CD8-positive, alpha-beta memory T cell (primary cell): Measurements from ENCODE around the gene SNRPD3. TPM values are rescaled to one million over a fixed set of nuclear protein-coding genes. Genes with fewer than 3 reads are reported as not detected.

ENCODE experiments used
- CTCF ChIA-PET: fragments of 350-600 bp; sonication (Branson Sonifier 250); formaldehyde crosslinking; loops from one replicate; lab custom pipeline; 2021; ENCODE audit warnings: antibody characterized with exemption; lab: Charles Lee
- POLR2A ChIA-PET: fragments of 350-600 bp; sonication (Branson Sonifier 250); formaldehyde crosslinking; loops from one replicate; lab custom pipeline; 2021; ENCODE audit warnings: antibody characterized with exemption; lab: Charles Lee
- DNase-seq, 5 donors: peaks; one replicate each; pipeline versions ENCODE4 v3.0.0 to v3.0.0-alpha.2; 2020 to 2022; ENCODE audit warnings: mixed read lengths in 1 of 5
- H3K27ac ChIP-seq: one replicate; pipeline ENCODE4 v1.7.0; 2013; ENCODE audit warnings: low read depth, mild to moderate bottlenecking, low read length, moderate library complexity
- H3K27me3 ChIP-seq: 2 replicates; pipeline ENCODE4 v1.7.0; 2013; ENCODE audit warnings: low read length, mild to moderate bottlenecking; ENCODE audit not compliant: insufficient read depth, poor library complexity, severe bottlenecking
- H3K36me3 ChIP-seq: 2 replicates; pipeline ENCODE4 v1.7.0; 2013; ENCODE audit warnings: mild to moderate bottlenecking, low read length, moderate library complexity; ENCODE audit not compliant: insufficient read depth
- H3K4me1 ChIP-seq: 2 replicates; pipeline ENCODE4 v1.7.0; 2013; ENCODE audit warnings: mild to moderate bottlenecking, low read length, moderate library complexity; ENCODE audit not compliant: insufficient read depth
- H3K4me3 ChIP-seq: 2 replicates; pipeline ENCODE4 v1.7.0; 2013; ENCODE audit warnings: mild to moderate bottlenecking, low read length
- H3K9me3 ChIP-seq: 2 replicates; pipeline ENCODE4 v1.7.0; 2013; ENCODE audit warnings: mild to moderate bottlenecking, low read length
- H3K27ac Mint-ChIP-seq, 8 donors: one replicate each; pipeline ENCODE4 v1.8.0; 2020 to 2021; ENCODE audit warnings: mixed read lengths in 8 of 8, mild to moderate bottlenecking in 6 of 8, inconsistent platforms in 3 of 8, moderate library complexity in 3 of 8
- H3K27me3 Mint-ChIP-seq, 2 donors: one replicate each; pipeline ENCODE4 v1.8.0; 2020 to 2021; ENCODE audit warnings: mixed read lengths in 2 of 2, mild to moderate bottlenecking in 1 of 2, moderate library complexity in 1 of 2
- H3K36me3 Mint-ChIP-seq, 3 donors: one replicate each; pipeline ENCODE4 v1.8.0; 2020 to 2021; ENCODE audit warnings: mixed read lengths in 3 of 3, inconsistent platforms in 1 of 3, mild to moderate bottlenecking in 1 of 3
- H3K4me1 Mint-ChIP-seq, 3 donors: one replicate each; pipeline ENCODE4 v1.8.0; 2020 to 2021; ENCODE audit warnings: mixed read lengths in 3 of 3, inconsistent platforms in 1 of 3, mild to moderate bottlenecking in 1 of 3
- H3K4me3 Mint-ChIP-seq, 7 donors: one replicate each; pipeline ENCODE4 v1.8.0; 2020 to 2021; ENCODE audit warnings: mixed read lengths in 7 of 7, mild to moderate bottlenecking in 6 of 7, moderate library complexity in 4 of 7, inconsistent platforms in 2 of 7
- H3K9me3 Mint-ChIP-seq, 5 donors: one replicate each; pipeline ENCODE4 v1.8.0; 2020 to 2022; ENCODE audit warnings: mixed read lengths in 5 of 5, mild to moderate bottlenecking in 3 of 5, moderate library complexity in 2 of 5, inconsistent platforms in 1 of 5
- polyA plus RNA-seq: library from polyadenylated mRNA; unstranded; fragments of 300-500 nt; fragmentation: Illumina TruSeq; gene quantifications from one replicate; pipeline ENCODE4 v1.2.3, GENCODE V29; 2021
- total RNA-seq, 2 experiments: library from RNA; stranded (reverse); gene quantifications; one replicate each; pipeline ENCODE4 v1.2.3, GENCODE V29; 2021

Gene SNRPD3
- total RNA-seq (100 to 1,000 TPM; 205 to 217 TPM), polyA plus RNA-seq (112 TPM)

DNA sequence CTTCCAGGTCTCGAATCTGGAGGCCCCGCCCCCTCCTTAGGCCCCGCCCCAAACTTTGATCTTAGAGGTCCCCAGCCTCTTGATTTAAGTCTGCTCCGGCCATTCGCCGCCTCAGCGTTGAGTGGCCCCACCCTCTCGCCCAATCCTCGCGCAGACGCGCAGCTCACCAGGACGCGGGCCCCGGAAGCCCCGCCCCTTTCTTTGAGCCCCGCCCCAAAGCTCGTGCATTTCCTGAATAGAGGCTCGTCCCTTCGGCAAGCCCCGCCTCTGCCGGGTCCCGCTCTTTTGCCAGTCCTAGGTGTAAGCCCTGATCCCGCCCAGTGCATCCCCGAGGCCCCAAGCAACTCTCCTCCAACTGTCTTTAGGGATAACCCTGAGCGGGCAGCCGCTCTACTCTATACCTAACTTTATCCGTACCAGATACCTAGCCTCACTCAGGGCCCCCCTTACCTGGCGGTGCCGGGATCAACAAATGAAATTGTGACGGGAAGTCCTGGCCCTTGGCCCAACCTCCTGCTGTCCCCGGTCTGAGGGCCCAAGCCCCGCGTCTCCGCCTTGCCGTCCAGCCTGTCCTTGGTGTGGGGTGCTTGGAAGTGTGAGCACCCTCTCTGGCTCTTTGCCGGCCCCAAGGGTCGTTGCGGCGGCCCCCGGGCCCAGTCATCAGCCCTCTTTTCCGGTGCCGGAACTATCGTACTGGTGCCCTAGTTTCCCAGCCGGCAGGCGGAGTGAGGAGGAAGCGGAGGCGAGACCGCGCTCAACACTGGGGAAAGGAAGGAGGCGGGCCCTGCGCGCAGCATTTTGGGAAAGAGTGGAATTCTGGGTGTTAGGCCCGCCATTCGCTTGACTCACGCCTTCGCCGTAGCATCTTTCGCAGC lies at the start of gene SNRPD3:
Gene SNRPD3 (plus strand): TSS at position 835 of the 875 bp plus-strand sequence. CDS start 1,676 bp downstream, outside the sequence.
- Histone ChIP-seq H3K36me3 (peaks cover 23% of the 10 kb centered on the region), H3K4me1 (peaks cover 48% of the 10 kb centered on the region), H3K4me3 (peak within 1 kb of the TSS; percentile 100), H3K9me3 (no peaks in the 10 kb centered on the region), H3K27ac (peak within 1 kb of the TSS; percentile 95), H3K27me3 (no peaks in the 10 kb centered on the region)
- Mint-ChIP-seq H3K4me1 (peaks cover 63 to 84% (median 75%) of the 10 kb centered on the region in 3 donors), H3K36me3 (peaks cover 0 to 64% (median 8%) of the 10 kb centered on the region in 3 donors), H3K27ac (peak within 1 kb of the TSS; percentile 86 to 99 (median 97)), H3K9me3 (no peaks in the 10 kb centered on the region), H3K4me3 (peak within 1 kb of the TSS; percentile 90 to 99 (median 98)), H3K27me3 (no peaks in the 10 kb centered on the region)
- ChIA-PET POLR2A (interaction anchor here (0.6 kb wide), 1 partner anchor 768 kb away, joined by 3 read pairs; no protein-coding TSS in a partner anchor), CTCF (interaction anchor here (1.0 kb wide), 1 partner anchor 133 kb away, joined by 3 read pairs; no protein-coding TSS in a partner anchor)
- peak; percentile 95 to 100 (median 100) for DNase-seq

GRCh38 chr22:24506802-24507438 lies 48.9 kb upstream of the SNRPD3 start:
- Histone ChIP-seq H3K9me3 (no peaks in the 10 kb centered on the region), H3K27ac (no peak overlapping the region), H3K4me3 (no peak overlapping the region), H3K4me1 (no peaks in the 10 kb centered on the region), H3K36me3 (no peaks in the 10 kb centered on the region), H3K27me3 (no peaks in the 10 kb centered on the region)
- no peaks in the 10 kb centered on the region for H3K9me3 Mint-ChIP-seq
- no peak overlapping the region for H3K4me3 Mint-ChIP-seq
- ChIA-PET POLR2A (no interaction called here), CTCF (interaction anchor here (1.2 to 1.6 kb wide), 3 partner anchors 72 to 120 kb away, joined by 3 to 4 read pairs (median 3); no protein-coding TSS in a partner anchor)
- no peak overlapping the region for H3K27ac Mint-ChIP-seq
- peaks cover 5 to 10% (median 8%) of the 10 kb centered on the region in 3 donors for H3K4me1 Mint-ChIP-seq
- no peak for DNase-seq
- H3K27me3 Mint-ChIP-seq = peaks cover 0 to 2% of the 10 kb centered on the region in 2 donors
- no peaks in the 10 kb centered on the region for H3K36me3 Mint-ChIP-seq

- Histone ChIP-seq H3K27ac (no peak overlapping the region), H3K27me3 (no peaks in the 10 kb centered on the region), H3K36me3 (no peaks in the 10 kb centered on the region), H3K4me3 (no peak overlapping the region), H3K9me3 (no peaks in the 10 kb centered on the region), H3K4me1 (no peaks in the 10 kb centered on the region)
- Mint-ChIP-seq H3K9me3 (no peaks in the 10 kb centered on the region), H3K4me3 (no peak overlapping the region), H3K4me1 (peaks cover 5 to 12% (median 8%) of the 10 kb centered on the region in 3 donors), H3K36me3 (no peaks in the 10 kb centered on the region), H3K27ac (no peak overlapping the region), H3K27me3 (peaks cover 0 to 2% of the 10 kb centered on the region in 2 donors)
- POLR2A ChIA-PET = no interaction called here
- CTCF ChIA-PET = interaction anchor here (1.6 kb wide), 1 partner anchor 84 kb away, joined by 4 read pairs; no protein-coding TSS in a partner anchor
- no peak for DNase-seq
Observed at GRCh38 chr22:24507716-24508115, 48.1 kb upstream of the SNRPD3 start.

DNA sequence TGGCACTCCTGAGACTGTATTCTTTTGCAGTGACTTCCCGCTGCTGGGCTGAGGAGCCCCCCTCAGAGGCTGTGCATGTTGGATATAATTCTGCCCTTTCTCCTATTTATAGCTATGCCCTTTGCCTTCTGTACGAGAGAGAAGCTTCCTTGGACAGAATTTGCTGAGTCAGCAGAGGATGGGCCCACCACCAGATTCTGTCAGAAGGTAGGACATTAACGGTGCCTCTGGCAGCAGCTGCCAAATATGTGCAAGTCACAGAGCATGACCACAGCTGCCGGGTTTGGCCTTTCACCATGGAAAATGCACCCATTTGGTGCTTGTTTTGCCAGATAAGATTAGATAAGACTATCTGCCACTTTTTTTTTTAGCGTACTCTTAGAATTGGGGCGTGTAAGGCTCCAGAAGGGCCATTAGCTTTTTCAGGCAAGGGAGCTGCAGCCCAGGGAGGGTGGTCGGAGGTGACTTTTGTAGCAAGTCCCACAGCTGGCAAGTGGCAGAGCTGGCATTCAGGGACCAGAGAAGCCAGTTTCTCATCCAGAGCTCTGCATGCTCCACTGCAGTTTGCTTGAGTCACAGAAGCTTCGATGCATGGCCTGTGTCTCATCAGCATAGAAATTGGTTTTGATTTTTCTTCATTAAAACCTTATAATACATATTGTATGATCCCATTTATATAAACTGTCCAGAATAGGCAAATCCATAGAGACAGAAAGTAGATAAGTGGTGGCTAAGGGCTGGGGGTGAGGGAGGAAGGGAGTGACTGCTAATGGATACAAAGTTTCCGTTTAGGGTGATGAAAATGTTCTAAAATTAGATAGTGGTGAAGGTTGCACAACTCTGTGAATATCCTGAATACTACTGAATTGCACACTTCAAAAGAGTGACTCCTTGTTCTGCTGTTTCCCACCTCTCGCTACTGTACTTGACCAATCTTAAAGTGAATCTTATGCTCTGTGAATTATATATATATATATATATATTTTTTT lies 44.9 kb upstream of the SNRPD3 start:
- no peak for DNase-seq
- H3K9me3 ChIP-seq = no peaks in the 10 kb centered on the region
- Mint-ChIP-seq H3K36me3 (peaks cover 0 to 1% (median 0%) of the 10 kb centered on the region in 3 donors), H3K9me3 (no peaks in the 10 kb centered on the region), H3K4me3 (no peak overlapping the region), H3K27me3 (peaks cover 2 to 4% of the 10 kb centered on the region in 2 donors), H3K4me1 (peaks cover 5 to 12% (median 5%) of the 10 kb centered on the region in 3 donors), H3K27ac (peak overlapping the region in 2 of 8 donors; percentile 71 to 78)
- H3K36me3 ChIP-seq = no peaks in the 10 kb centered on the region
- ChIA-PET CTCF (no interaction called here), POLR2A (no interaction called here)
- H3K4me3 ChIP-seq = no peak overlapping the region
- H3K27ac ChIP-seq = peak overlapping the region; percentile 12
- no peaks in the 10 kb centered on the region for H3K27me3 ChIP-seq
- H3K4me1 ChIP-seq = no peaks in the 10 kb centered on the region

DNA sequence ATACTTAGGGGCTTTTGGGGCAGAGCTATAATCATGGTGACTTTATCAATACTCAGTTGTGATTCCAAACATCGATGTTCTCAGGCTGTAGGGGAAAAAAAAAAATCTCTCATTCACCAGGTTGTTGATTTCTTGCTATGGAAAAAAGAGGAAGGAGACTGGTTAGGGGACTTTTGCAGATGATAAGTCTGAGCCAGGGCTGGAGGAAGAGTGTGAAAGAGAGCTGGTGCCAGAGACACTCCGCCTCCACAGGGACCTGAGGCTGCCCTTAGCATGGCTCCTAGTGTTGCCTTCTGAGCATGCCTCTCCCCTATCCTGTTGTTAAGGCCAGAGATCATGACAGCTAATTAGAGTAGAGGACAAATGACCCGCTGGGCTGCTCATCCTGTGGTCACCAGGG lies 43.8 kb upstream of the SNRPD3 start:
- no peak overlapping the region for H3K4me3 Mint-ChIP-seq
- Histone ChIP-seq H3K27me3 (no peaks in the 10 kb centered on the region), H3K4me1 (no peaks in the 10 kb centered on the region), H3K36me3 (no peaks in the 10 kb centered on the region), H3K9me3 (no peaks in the 10 kb centered on the region), H3K4me3 (no peak overlapping the region), H3K27ac (no peak overlapping the region)
- H3K27ac Mint-ChIP-seq = no peak overlapping the region
- peaks cover 2 to 6% of the 10 kb centered on the region in 2 donors for H3K27me3 Mint-ChIP-seq
- CTCF ChIA-PET = no interaction called here
- POLR2A ChIA-PET = no interaction called here
- H3K9me3 Mint-ChIP-seq = no peaks in the 10 kb centered on the region
- no peak for DNase-seq
- peaks cover 5 to 12% (median 5%) of the 10 kb centered on the region in 3 donors for H3K4me1 Mint-ChIP-seq
- H3K36me3 Mint-ChIP-seq = peaks cover 0 to 1% (median 0%) of the 10 kb centered on the region in 3 donors

DNA sequence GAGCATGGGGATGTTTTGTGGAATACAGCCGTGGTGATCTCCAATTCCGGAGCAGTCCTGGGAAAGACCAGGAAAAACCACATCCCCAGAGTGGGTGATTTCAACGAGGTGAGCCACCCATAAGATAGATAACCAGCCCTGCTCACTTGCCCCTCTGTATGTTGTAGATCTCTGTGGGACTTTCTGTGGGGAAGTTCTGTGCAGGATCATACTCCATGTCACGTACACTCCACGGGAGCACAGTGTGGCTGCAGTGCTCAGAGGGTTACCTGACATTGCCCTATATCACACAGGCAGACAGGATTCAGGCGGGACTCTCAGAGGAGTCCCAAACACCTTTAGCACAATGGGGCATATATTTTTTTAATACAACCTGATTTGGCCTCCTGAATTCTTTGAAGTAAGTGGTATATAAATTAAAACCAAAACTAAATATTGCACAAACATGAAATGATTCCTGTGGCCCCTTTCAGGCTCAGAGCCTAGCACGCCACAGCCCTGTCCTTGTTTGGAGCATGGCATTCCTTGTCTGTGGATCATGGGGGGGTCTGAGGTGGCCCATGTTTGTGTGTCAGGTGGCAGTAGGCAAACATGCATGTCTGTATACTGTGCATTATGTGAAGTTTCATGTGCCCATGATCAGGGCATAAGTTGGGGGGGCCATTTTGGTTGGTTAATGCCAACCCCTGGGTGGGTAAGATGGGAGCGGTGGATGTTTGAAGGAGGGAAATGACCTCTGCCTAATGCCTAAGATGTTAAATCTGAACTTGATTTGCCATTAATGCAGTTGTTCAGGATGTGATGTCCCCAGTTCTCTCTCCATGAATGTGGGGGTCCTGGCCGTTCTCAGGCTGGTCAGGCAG lies 42.2 kb upstream of the SNRPD3 start:
- ChIA-PET POLR2A (interaction anchor here (0.6 kb wide), 1 partner anchor 209 kb away, joined by 6 read pairs; no protein-coding TSS in a partner anchor), CTCF (no interaction called here)
- H3K4me1 ChIP-seq = no peaks in the 10 kb centered on the region
- no peak overlapping the region for H3K4me3 Mint-ChIP-seq
- H3K36me3 ChIP-seq = no peaks in the 10 kb centered on the region
- no peaks in the 10 kb centered on the region for H3K9me3 ChIP-seq
- no peak overlapping the region for H3K4me3 ChIP-seq
- H3K36me3 Mint-ChIP-seq = peaks cover 0 to 3% (median 0%) of the 10 kb centered on the region in 3 donors
- no peaks in the 10 kb centered on the region for H3K9me3 Mint-ChIP-seq
- no peak for DNase-seq
- H3K27ac Mint-ChIP-seq = no peak overlapping the region
- peaks cover 1 to 7% of the 10 kb centered on the region in 2 donors for H3K27me3 Mint-ChIP-seq
- no peak overlapping the region for H3K27ac ChIP-seq
- peaks cover 5 to 12% (median 5%) of the 10 kb centered on the region in 3 donors for H3K4me1 Mint-ChIP-seq
- H3K27me3 ChIP-seq = no peaks in the 10 kb centered on the region
